KOPT-K1 (cell line): ENCODE measurements around the gene TCF7.

Experiments
- H3K27ac ChIP-seq: fragments of 200-600 bp; sonication (generic); 2 replicates; pipeline ENCODE4 v1.5.1; 2016; ENCODE audit warnings: antibody characterized with exemption, mild to moderate bottlenecking, low read depth, low read length; ENCODE audit not compliant: poor library complexity, severe bottlenecking
- H3K36me3 ChIP-seq: fragments of 200-600 bp; sonication (generic); 2 replicates; pipeline ENCODE4 v1.5.1; 2017; ENCODE audit warnings: antibody characterized with exemption, mild to moderate bottlenecking, low read length, moderate library complexity; ENCODE audit not compliant: insufficient read depth
- H3K9me3 ChIP-seq: fragments of 200-600 bp; sonication (generic); 2 replicates; pipeline ENCODE4 v1.5.1; 2017; ENCODE audit warnings: antibody characterized with exemption, low read length, mild to moderate bottlenecking; ENCODE audit not compliant: insufficient read depth, poor library complexity, severe bottlenecking

Gene TCF7

DNA sequence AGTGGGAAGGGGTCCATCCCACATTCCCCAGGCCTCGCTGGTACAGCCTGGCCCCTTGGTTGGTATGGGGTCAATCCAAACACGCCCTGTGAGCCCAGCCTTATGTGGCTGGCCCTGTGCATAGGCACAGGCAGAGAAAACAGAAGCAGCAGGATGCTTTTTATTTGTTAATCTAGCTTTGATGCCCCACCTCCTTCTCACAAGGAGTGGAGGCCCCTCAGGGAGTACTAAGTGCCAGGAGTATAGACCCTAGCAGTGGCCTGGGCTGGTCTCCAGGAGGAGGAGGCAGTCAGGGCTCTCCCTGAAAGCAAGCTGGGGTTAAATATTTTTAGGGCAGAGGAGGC lies 14.6 kb upstream of the TCF7 start:
- no peaks in the 10 kb centered on the region for H3K36me3 ChIP-seq
- peak overlapping the region; percentile 92 for H3K27ac ChIP-seq
- H3K9me3 ChIP-seq: no peaks in the 10 kb centered on the region

DNA sequence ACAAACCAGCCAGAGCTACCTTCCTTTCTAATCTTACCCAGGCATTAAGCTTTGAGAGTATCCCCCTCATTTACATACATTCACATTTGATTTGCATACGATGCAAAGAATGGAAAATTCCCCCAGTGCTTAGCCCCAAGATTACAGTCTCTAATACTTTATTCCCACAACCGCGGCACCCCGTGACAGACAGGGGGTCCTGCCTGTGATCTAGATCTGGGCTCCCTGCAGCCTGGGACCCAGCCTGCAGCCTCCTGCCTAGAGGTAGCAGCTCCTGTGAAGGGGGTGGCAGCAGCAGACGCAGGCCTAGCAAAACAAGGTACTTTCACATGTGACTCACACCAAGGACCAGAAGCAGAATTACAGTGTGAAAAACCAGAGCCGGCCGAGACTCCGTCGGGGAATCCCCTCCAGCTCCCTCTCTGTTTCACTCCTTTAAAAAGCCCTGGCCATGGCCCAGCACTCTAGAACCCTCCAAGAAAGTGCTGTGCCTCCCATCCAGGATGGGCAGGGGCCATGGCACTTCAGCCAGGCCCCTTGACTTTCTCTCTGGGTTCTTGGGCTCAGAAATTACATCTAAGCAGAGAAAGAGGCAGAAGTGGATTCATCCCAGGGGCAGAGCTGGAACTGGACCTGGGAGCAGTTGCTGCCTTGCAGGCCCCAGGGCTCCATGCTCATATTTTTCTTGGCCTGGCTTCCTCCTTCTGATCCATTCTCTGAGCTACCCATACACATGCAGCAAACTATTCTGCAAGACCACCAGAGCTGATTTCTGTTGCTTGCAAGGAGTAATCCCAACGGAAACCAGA lies 14.0 kb upstream of the TCF7 start:
- Histone ChIP-seq H3K27ac (peak overlapping the region; percentile 92), H3K9me3 (no peaks in the 10 kb centered on the region)

DNA sequence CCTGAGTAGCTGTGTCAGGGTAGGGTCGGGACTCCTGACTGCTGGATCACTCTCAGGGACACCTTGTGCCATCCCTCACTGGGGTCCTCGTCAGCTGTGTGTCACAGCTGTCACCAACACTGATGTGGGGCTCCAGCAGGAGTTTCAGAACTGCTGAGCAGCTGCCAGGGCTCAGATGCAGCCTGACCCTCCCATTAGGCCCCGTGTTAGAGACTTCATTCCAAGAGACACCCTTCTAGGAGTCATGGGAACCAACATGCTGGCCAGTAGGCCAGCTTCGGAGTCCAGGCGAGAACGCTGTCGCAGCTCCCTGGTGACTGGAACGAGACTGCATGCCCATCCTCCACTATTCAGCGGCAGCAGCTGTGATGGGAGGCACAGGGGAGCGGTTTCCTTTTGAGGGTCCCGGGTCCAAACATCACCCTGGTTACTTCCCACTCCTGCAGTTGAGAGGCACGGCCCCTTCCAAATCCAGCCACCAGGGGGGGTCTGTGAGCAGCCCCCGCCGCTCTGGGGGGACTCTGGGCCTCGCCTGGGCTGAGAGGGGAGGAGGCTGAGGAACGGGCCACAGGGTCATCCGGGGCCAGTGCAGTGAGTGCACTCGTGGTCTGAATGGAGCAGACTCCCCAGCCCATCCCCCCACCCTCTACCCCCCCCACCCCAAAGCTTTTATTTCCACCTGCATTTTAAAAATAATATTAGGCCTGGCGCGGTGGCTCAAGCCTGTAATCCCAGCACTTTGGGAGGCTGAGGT lies 12.6 kb upstream of the TCF7 start:
- Histone ChIP-seq H3K36me3 (no peaks in the 10 kb centered on the region), H3K27ac (peak overlapping the region; percentile 92), H3K9me3 (no peaks in the 10 kb centered on the region)

More for the DNA sequence above, 14.0 kb upstream of the TCF7 start:
- H3K36me3 ChIP-seq: no peaks in the 10 kb centered on the region

- Histone ChIP-seq H3K27ac (peak overlapping the region; percentile 92), H3K36me3 (no peaks in the 10 kb centered on the region), H3K9me3 (no peaks in the 10 kb centered on the region)
Measured at GRCh38 chr5:134103397-134103796, 11.1 kb upstream of the TCF7 start.

DNA sequence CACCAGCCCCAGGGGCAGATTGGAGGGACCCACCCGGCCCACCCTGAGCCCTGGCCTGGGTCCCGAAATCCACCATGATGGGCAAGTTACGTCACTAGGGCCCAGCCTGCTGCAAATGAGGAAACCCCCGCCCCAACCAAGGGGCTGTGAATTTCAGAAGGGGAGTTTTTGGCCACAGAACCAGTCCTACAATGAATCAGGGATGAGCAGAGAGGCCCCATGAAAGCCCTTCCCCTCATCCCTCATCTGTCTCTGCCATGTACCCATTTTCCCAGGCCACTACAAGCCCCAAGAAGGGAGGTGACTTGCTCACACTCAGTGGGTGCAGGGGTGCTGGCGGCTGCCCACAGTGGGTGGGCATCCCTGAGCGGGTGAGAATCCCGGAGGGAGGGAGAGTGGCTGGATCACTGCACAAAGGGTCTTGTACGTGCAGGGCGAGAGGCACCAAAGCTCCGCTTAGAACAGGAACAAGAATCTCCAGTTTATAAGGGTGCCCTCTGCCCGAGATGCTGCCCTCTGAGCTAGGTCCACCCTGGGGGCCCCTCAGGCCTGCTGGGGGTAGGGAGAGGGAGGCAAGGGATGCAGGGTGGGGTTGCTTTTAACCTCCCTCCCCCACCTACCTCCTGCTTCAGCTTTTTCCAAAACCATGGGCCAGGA lies 10.4 kb upstream of the TCF7 start:
- Histone ChIP-seq H3K27ac (peak overlapping the region; percentile 92), H3K36me3 (no peaks in the 10 kb centered on the region)

DNA sequence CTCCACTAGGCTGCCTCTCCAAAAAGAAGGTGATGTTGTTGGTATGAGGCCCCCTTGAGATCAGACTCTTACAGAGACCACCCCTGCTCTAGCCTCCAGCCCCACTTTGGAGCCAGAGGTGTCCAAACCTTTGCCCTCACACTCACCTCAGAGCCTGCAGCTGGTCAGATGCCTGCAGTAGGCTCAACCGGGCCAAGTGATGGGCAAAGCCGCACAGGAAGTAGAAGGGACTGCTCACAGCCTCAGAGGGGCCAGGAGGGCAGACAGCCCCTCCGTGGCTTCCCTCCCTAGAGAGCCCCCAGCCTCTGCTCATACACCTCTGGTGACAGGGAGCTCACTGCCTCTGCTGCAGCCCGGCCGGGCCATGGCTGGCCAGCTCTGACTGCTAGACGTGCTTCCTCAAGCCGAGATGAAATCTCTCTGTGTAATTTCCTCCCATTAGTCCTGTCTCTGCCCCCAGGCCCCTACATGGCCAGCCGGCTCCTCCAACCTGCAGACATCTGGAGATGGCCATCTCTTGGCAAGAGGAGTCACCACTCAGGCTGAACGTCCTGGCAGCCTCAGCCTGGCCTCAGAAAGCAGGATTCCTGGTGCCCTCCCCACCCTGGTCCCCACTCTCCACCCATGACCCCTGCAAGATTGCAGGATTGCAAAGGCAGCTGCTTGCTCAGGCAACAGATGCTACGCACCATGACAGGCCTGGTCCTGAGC lies 7.3 kb upstream of the TCF7 start:
- no peaks in the 10 kb centered on the region for H3K9me3 ChIP-seq
- peak overlapping the region; percentile 92 for H3K27ac ChIP-seq
- H3K36me3 ChIP-seq: no peaks in the 10 kb centered on the region

More for the DNA sequence above, 10.4 kb upstream of the TCF7 start:
- no peaks in the 10 kb centered on the region for H3K9me3 ChIP-seq

- Histone ChIP-seq H3K9me3 (no peaks in the 10 kb centered on the region), H3K36me3 (no peaks in the 10 kb centered on the region), H3K27ac (peak overlapping the region; percentile 92)
Measured at GRCh38 chr5:134107779-134108178, 6.7 kb upstream of the TCF7 start.

GRCh38 chr5:134110382-134110781 lies 4.1 kb upstream of the TCF7 start:
- Histone ChIP-seq H3K9me3 (no peaks in the 10 kb centered on the region), H3K27ac (peak overlapping the region; percentile 92), H3K36me3 (no peaks in the 10 kb centered on the region)

- H3K9me3 ChIP-seq: no peaks in the 10 kb centered on the region
- H3K36me3 ChIP-seq: peaks cover 16% of the 10 kb centered on the region
- peak overlapping the region; percentile 92 for H3K27ac ChIP-seq
Measured at GRCh38 chr5:134111741-134112647, 2.5 kb upstream of the TCF7 start.

DNA sequence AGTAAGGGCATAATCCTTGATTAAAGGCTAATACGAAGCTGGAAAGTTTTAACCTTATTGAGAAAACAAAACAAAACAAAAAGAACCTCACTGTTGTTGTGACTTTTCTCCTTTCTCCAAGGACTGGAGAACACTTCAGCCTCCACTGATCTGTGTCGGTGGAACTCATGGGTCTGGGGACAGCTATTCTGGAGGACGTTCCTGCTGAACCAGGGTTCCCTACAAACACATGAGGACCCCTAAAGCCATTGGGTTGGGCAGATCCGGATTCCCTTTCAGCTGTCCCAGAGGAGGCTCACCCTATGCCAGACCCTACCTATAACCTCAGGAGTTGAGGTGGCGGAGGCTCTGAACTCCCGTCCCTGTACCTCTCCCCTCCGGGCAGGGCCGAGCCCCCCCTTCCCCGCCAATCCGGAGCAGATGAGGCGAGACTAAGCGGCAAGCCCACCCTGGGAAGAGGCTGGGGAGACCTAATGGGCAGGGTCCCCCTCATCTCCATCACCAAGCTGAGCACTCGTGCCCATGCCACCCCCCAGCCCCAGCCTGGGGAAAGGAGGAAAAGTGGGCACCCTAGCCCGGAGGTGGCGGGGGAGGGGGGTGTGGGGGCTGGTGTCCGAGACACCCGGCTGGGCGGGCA lies 1.6 kb upstream of the TCF7 start:
- peaks cover 24% of the 10 kb centered on the region for H3K36me3 ChIP-seq
- H3K27ac ChIP-seq: peak overlapping the region; percentile 92
- H3K9me3 ChIP-seq: no peaks in the 10 kb centered on the region

GRCh38 chr5:134113363-134113889 lies 1.1 kb upstream of the TCF7 start:
- H3K36me3 ChIP-seq: peaks cover 30% of the 10 kb centered on the region
- H3K27ac ChIP-seq: peak overlapping the region; percentile 92
- H3K9me3 ChIP-seq: no peaks in the 10 kb centered on the region

- no peaks in the 10 kb centered on the region for H3K9me3 ChIP-seq
- peak overlapping the region; percentile 92 for H3K27ac ChIP-seq
- H3K36me3 ChIP-seq: peaks cover 47% of the 10 kb centered on the region
Measured at GRCh38 chr5:134114886-134115805, 665 bp downstream of the TCF7 start.

DNA sequence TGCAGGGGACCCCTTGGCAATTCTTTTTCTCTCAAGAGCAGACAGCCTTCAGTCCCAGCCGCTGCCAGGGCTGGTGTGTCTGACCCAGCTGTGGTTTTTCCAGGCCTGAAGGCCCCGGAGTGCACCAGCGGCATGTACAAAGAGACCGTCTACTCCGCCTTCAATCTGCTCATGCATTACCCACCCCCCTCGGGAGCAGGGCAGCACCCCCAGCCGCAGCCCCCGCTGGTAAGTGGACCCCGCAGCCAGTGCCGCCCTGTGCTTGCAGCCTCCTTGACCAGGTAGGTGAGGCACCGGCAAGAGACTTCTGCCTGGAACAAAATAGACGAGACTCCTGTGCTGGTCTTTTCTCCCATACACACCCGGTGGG lies 1.3 kb downstream of the TCF7 start:
- peak overlapping the region; percentile 92 for H3K27ac ChIP-seq
- H3K36me3 ChIP-seq: peaks cover 54% of the 10 kb centered on the region
- no peaks in the 10 kb centered on the region for H3K9me3 ChIP-seq
